HG03575 (cell line): Measurements from ENCODE around the gene CRABP2.

Experiments used
- ATAC-seq: cut with Tn5 transposase; IDR thresholded peaks from one replicate; pipeline ENCODE4 v1.9.1; 2021; ENCODE audit not compliant: unreplicated experiment, insufficient number of reproducible peaks, low FRiP score; ENCODE audit errors: extremely low read depth

Gene CRABP2

GRCh38 chr1:156676114-156676819 is 29.1 kb downstream of the CRABP2 start:
- no peak for ATAC-seq

DNA sequence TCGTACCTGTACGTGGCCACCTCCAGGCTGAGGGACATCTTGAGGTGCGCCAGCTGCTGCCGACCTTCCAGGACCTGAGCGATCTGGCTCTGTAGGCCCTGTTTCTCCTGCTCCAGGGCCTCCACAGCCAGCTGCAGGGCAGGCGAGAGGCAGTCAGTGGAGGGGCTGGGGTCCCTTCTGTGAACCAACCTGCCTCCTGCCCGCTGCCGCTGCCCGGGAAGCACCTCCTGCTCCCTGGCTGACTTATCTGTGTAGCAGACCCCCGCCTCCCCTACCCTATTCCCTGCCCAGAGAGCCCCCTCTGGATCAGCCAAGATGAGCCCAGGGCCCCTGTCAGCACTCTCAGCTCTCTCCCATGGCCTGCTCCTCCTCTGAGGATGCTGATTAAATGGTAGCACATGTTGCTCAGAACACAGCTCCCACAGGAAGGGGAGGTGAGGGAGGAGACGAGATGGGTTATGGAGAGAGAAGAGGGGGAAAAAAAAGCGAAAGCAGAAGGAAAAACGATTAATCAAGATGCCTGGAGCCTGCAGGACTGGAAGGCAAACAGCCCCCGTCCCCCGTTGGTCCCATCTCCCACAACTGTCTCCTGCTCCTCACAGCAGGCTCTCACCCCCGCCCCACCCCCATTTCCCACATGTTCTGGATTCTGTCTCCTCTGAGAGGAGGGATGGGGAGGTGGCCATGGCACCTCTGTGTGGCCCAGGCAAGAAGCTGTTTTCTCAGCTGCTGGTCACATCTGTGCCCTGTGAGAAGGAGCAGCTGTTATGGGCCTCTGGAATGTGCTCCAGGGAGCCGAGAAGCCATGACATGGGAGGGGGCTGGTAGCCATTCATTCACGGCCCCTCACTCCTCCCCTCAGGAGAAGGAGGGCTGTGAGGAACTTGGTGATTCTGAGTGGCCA is 29.9 kb downstream of the CRABP2 start:
- ATAC-seq: no peak

GRCh38 chr1:156673387-156674121 is 31.8 kb downstream of the CRABP2 start:
- no peak for ATAC-seq

GRCh38 chr1:156671804-156672203 is 33.6 kb downstream of the CRABP2 start:
- no peak for ATAC-seq

GRCh38 chr1:156670791-156671190 is 34.6 kb downstream of the CRABP2 start:
- no peak for ATAC-seq

DNA sequence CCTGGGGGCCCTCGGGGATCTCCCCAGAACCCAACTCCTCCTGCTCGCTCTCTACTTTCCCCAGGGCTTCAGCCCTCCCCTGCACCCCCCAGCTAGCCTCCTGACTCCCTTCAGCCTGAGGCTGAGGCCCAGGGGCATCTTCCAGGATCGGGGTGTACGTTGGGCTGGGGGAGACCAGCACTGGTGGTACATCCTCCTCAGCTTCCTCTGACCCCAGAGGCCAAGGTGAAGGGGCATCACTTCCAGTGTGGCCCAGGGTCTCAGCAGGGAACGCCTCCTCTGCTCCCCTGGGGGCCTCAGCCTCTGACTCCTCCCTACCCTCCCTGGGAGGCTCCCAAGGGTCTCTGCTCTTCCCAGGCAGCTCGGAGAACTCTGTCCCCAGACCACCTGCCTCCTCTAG is 35.0 kb downstream of the CRABP2 start:
- no peak for ATAC-seq

DNA sequence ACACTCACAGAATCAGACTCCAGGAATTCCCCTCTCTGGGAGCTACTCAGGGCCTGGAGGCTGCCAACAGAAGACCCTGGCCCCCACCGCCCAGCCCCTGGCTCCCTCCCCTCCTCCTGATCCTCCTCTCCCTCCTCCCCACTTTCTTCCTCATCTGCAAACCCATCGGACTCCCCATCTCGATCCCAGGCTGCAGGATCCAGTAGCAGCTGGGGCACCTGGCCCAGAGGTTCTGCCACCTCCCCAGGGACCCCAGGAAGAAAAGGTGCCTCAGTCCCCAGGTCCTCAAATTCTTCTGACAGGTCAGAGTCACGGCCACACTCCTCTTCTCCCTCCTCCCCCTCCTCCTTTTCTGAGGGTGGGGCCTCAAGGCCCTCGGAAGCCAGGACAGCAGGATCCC is 35.6 kb downstream of the CRABP2 start:
- ATAC-seq: no peak

DNA sequence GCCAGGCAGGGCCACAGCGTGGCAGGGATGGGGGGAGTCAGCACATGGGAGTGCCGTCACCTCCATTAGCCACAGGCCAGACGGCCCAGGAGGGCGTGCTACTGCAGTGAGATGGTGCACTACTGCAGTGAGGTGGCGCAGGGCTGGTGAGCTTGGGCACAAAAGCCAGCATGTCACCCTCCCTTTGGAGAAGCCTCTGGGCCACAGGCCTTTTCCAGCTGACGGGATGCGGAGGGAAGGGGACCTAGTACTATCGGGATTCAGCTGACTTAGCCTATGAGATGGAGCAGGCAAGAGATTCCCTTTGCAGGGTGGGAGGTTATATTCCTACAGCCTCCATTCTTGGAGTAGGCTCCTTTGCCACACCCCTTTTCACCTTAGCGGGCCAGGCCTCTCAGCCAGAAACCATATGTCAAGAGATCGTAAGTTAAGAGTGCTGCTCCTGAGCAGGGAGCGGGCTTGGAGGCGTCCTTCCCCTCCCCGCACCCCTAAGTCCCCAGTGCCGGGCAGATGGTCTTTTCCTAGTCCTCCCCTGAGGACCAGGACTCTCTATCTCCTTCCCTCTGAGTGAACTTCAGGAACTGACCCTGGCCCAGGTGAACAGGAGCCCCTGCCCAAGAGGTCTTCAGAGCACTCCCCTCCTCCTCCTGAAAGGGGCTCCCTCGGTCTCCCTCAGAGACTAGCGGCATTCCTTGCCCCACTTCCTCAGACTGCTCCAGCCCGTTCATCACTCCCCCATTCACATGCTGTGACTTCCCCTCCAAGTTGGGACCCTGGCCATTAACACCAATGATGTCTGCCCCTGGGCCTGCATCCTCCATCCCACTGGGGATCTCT is 36.4 kb downstream of the CRABP2 start:
- no peak for ATAC-seq

DNA sequence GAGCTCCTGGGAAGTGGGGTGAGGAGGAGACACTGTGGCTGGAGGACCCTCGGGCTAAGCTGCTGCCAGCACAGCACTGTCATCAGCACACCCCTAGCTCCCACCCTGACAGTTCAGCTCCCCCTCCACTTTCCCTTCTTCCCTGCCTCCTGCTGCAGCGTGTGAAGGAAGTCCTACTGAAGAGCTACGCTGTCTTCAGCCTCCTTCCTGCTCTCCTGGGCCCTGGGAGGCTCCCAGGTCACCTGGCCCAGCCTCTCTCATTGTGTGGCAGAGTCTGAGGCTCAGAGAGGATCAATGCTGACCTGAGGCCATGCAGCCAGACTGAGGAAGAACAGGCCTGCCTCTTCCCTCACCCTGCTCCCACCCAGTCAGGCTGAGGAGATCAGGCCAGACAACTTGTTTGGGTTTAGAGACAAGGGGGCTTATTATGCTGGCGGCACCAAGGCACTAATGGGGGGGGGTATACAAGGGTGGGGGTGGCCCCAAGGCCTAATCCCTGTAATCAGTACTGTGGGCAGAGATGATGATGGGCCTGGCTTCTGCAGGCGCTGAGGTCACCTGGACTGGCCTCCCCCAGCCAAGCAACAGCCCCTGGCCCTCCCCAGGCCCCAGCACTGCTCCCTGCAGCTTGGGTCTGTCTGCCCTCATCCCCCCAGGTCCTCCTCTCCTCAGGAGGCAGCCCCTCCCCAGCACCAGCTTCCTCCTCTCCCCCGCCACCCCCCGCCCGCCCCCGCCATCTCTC is 37.2 kb downstream of the CRABP2 start:
- ATAC-seq: no peak

DNA sequence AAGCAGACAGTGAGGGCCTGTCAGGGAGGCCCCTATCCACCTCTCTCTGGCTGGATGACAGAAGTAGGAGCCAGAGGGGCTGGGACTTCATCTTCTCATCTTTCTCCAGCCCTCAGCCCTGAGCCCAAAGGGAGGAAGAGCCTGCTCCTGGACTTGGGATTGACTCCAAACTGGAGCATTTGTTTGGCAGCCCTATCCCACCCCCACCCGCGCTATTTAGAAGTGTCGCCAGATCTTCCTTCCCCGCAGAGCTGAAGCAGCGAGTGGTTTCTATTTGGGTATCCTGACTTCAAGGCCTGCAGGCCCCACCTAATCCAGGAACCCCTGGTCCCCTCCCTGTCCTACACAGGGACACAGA is 37.8 kb downstream of the CRABP2 start:
- no peak for ATAC-seq

DNA sequence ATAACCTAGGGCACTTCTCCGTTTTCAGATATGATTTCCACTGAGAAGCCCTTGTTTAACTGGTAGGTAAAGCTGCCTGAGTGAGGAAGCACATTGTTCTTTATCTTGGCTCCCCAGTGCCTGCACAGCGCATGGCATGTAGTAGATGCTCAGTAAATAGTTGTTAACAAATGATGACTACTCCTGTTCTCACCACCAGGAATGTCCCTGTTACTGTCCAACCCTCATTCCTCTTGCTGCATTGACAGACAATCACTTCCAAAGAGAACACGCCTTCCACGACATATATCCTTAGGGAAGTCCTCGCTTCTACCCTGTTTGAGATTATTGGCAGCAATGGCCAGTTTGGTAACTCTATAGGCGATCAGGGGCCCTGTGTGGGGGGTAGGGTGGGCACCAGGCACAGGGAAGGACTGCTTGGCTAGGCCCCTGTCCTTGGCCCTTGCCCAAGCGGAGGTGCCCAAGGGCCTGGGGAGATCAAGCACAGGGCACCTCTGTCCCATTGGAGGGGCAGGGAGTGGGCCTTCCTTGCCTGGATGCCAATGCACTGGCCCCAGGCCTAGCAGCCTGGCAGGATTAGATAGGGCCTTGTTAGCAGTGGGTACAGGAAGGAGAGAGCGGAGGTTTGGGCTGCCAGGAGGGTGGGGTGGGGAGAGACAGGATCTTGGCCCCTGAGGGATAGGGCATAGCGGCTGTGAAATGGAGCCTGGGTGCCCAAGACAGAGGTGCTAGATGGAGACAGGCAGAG is 38.3 kb downstream of the CRABP2 start:
- no peak for ATAC-seq

GRCh38 chr1:156665539-156665938 is 39.8 kb downstream of the CRABP2 start:
- ATAC-seq: no peak

- ATAC-seq: no peak
These were observed 40.5 kb downstream of the CRABP2 start for GRCh38 chr1:156664767-156665411.

DNA sequence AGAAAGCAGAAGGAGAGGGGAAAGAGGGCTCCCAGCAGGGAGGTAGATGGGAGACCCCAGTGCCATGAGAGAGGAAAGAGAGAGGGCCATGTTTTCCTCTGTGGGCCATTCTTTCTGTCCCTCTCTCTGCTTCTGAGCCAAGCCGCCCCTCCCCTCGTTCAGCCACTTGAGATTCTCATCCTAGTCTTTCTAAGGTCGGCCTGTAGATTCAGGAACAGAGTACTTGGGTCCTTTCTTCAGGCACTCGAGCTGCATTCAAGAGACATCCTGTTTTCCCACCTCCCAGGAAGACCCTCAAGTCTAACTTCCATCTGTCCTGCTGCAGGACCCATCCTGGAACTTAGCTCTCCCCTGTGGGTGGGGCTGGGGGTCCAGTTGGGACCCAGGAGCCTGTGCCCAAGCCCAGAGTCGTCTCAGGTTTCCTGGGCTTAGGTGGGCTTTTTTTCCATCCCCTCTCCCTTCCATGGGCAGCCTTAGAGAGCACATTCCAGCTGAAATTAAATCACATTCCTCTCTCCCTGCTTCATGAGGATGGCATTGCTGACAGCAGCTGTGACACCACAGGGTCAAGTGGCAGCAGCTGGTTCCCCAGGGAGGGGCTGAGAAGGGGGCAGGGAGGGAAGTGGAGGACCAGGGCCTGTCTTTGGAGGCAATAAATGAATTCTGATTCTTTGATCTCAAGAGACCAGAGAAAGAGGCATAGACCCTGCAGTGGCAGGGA is 41.2 kb downstream of the CRABP2 start:
- ATAC-seq: no peak

DNA sequence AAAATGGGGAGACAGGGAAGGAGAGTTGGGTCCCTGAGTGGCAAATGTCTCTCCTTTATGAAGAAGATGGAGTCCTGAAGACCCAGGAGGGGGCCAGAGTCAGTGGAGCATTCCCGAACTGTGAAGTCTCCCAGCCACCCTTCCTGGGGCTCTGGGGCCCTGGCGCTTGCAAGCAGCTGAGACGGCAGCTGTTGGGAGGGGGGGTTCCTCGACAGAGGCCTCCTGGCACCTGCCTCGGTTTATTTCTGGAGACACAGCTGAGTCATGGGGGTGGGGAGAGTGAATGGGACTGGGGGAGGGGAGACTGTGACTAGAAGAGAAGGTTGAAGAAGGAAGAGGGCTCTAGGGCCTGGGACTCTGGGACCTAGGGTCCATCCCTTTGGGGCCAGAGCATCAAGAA is 42.2 kb downstream of the CRABP2 start:
- no peak for ATAC-seq

DNA sequence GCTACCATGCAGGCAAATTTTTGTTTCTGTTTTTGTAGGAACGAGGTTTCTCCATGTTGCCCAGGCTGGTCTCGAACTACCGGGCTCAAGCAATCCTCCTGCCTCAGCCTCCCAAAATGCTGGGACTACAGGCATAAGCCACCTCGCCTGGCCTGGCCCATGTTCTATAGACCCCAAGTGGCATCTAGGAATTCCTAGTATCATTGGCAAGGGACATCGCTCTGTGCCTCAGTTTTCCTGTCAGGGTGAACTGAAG is 42.7 kb downstream of the CRABP2 start:
- ATAC-seq: no peak
